ENCODE data around the gene OR13C2. TPM values are rescaled to one million over a fixed set of nuclear protein-coding genes. Genes with fewer than 3 reads are reported as not detected.

The OR13C2 gene
- total RNA-seq, 1 donor from 2014 or later: not detected

DNA sequence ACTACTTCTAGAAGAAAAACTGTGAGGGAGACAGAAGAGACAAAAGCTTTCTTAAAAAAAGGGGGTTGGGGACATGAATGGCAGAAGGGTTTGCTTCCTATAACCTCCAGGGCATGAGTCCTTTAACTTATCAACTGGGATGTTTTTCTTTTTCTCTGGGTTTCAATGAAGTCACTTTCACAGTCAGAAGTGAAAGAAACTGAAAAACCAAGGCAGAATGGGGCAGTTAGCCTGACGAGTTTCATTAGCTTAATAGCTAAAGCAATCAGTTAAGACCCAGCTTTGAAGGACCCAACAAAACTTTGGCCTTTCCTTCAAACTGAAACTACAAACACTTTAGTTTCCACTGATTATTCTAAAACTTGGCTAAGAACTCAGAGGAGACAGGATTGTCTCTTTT, 41.1 kb downstream of the OR13C2 start:
- no peak overlapping the region for H3K4me3 ChIP-seq
- H3K36me3 ChIP-seq: no peaks in the 10 kb centered on the region
- DNase-seq: no peak
- TF ChIP-seq, protein P1, sequence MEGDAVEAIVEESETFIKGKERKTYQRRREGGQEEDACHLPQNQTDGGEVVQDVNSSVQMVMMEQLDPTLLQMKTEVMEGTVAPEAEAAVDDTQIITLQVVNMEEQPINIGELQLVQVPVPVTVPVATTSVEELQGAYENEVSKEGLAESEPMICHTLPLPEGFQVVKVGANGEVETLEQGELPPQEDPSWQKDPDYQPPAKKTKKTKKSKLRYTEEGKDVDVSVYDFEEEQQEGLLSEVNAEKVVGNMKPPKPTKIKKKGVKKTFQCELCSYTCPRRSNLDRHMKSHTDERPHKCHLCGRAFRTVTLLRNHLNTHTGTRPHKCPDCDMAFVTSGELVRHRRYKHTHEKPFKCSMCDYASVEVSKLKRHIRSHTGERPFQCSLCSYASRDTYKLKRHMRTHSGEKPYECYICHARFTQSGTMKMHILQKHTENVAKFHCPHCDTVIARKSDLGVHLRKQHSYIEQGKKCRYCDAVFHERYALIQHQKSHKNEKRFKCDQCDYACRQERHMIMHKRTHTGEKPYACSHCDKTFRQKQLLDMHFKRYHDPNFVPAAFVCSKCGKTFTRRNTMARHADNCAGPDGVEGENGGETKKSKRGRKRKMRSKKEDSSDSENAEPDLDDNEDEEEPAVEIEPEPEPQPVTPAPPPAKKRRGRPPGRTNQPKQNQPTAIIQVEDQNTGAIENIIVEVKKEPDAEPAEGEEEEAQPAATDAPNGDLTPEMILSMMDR (IDR thresholded peaks at IDR 0.05): no peak
- no peaks in the 10 kb centered on the region for H3K27me3 ChIP-seq
- no peak for ATAC-seq
- no peak overlapping the region for H3K27ac ChIP-seq
- intact Hi-C loops (cut with DNase I): no loop called here
- no peaks in the 10 kb centered on the region for H3K4me1 ChIP-seq
- H3K9me3 ChIP-seq: no peaks in the 10 kb centered on the region

DNA sequence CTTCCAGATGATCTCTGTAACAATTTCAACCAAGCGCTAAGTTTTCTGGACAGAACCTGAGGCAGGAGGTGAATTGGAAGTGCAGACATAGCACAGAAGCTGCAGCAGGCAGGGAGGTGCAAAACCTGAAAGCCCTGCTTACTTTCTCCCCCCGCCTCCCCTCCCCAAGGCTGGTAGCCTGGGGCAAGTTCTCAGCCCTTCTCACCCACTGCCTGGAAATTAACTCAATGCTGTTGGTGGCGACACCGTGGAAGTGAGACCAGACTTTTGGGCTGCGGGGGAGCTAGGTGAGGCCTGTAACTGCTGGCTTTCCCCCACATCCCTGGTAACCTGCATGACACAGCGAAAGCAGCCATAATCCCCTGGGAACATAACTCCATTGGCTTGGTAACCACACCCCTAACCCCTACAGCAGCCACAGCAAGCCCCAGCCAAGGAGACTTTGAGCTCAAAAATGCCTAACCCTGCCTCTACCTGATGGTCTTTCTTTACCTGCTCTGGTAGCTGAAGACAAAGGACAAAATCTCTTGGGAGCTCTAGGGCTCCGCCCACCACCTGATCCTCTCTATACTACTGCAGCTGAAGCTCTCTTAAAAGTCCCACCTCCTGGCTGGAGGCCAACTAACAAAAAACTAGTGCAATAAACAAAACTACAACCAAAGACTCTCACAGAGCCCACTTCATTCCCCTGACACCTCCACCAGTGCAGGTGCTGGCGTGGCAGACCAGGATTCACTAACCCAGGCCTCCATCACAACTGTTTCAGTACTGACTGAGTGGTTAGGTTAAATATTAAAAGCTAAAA, 48.4 kb downstream of the OR13C2 start:
- H3K9me3 ChIP-seq: peaks cover 3% of the 10 kb centered on the region
- no peaks in the 10 kb centered on the region for H3K4me1 ChIP-seq
- H3K27ac ChIP-seq: no peak overlapping the region
- TF ChIP-seq, protein P1 (IDR thresholded peaks at IDR 0.05): no peak
- no peak for ATAC-seq
- intact Hi-C loops (cut with DNase I): no loop called here
- H3K36me3 ChIP-seq: no peaks in the 10 kb centered on the region
- H3K4me3 ChIP-seq: no peak overlapping the region
- no peaks in the 10 kb centered on the region for H3K27me3 ChIP-seq
- DNase-seq: no peak

DNA sequence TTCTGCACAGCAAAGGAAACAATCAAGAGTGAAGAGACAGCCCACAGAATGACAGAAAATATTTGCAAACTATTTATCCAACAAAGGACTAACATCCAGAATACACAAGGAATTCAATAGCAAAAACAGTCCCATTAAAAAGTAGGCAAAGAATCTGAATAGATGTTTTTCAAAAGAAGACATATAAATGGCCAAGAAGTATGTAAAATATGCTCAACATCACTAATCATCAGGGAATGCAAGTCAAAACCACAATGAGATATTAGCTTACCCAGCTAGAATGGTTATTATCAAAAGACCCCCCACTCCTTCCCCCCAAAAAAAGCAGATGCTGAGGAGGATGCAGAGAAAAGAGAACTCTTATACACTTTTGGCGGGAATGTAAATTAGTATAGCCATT, 49.9 kb downstream of the OR13C2 start:
- Histone ChIP-seq H3K9me3 (peaks cover 3% of the 10 kb centered on the region), H3K27me3 (no peaks in the 10 kb centered on the region), H3K36me3 (no peaks in the 10 kb centered on the region), H3K27ac (no peak overlapping the region), H3K4me3 (no peak overlapping the region), H3K4me1 (no peaks in the 10 kb centered on the region)
- intact Hi-C loops (cut with DNase I): no loop called here
- no peak for ATAC-seq
- DNase-seq: no peak
- TF ChIP-seq, protein P1 (IDR thresholded peaks at IDR 0.05): no peak

Other genes with a start within 250 kb of the OR13C2 start
- gene OR13F1, start 101.4 kb downstream of the OR13C2 start, total RNA-seq: not detected
- gene OR13C4, start 78.4 kb downstream of the OR13C2 start, total RNA-seq: not detected
- not detected for gene OR13C3, start 68.8 kb downstream of the OR13C2 start, total RNA-seq
- not detected for gene OR13C8, start 36.5 kb downstream of the OR13C2 start, total RNA-seq
- gene OR13C5, start 6.2 kb downstream of the OR13C2 start, total RNA-seq: not detected
- not detected for gene OR13C9, start 12.6 kb upstream of the OR13C2 start, total RNA-seq
- gene OR13D1, start 88.9 kb upstream of the OR13C2 start, total RNA-seq: not detected
- gene NIPSNAP3A, start 142.1 kb upstream of the OR13C2 start, total RNA-seq: 26.0 TPM
- 2.2 TPM for gene NIPSNAP3B, start 158.5 kb upstream of the OR13C2 start, total RNA-seq